DND-41 (cell line): ENCODE data around the gene USPL1.

Experiments used
- EZH2 ChIP-seq: IDR thresholded peaks from 3 replicates; pipeline ENCODE4 v1.6.1; 2012; ENCODE audit warnings: borderline replicate concordance, low read depth, mild to moderate bottlenecking, moderate library complexity, low read length, inconsistent platforms; ENCODE audit not compliant: severe bottlenecking
- TF ChIP-seq, protein P1 (sequence below): IDR thresholded peaks from 2 replicates; pipeline ENCODE4 v1.5.1; 2012; ENCODE audit warnings: borderline replicate concordance, low read length, moderate library complexity, mild to moderate bottlenecking; ENCODE audit not compliant: poor library complexity, severe bottlenecking; ENCODE audit errors: extremely low read depth

DNA sequence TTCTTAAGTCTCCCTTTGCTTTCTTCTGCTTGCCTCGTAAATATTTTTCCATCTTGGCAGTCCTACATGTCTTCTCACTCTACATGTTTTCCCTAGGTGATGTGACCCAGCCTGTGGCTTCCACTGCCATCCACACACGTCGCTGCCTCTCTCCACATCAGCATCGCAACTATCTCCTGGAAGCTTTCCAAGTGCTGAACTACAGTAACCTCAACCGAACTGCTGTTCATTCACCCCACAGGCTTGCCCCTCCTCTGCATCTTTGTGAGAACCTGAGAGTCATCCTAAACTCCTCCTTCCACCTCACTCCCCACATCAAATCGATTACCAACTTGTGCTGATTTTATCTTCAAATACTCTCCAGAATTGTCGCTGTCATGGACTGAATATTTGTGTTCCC lies 41.2 kb upstream of the USPL1 start:
- no peak for TF ChIP-seq EZH2
- TF ChIP-seq, protein P1, sequence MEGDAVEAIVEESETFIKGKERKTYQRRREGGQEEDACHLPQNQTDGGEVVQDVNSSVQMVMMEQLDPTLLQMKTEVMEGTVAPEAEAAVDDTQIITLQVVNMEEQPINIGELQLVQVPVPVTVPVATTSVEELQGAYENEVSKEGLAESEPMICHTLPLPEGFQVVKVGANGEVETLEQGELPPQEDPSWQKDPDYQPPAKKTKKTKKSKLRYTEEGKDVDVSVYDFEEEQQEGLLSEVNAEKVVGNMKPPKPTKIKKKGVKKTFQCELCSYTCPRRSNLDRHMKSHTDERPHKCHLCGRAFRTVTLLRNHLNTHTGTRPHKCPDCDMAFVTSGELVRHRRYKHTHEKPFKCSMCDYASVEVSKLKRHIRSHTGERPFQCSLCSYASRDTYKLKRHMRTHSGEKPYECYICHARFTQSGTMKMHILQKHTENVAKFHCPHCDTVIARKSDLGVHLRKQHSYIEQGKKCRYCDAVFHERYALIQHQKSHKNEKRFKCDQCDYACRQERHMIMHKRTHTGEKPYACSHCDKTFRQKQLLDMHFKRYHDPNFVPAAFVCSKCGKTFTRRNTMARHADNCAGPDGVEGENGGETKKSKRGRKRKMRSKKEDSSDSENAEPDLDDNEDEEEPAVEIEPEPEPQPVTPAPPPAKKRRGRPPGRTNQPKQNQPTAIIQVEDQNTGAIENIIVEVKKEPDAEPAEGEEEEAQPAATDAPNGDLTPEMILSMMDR = peak; percentile 51
